ENCODE data around the gene LRRN4.
"Not testable (repeated sequence)": the region's sequence is repeated elsewhere in the genome, so short reads cannot be mapped to it uniquely, and the experiment has no call there.

The LRRN4 gene

GRCh38 chr20:6058684-6059295, 4.9 kb upstream of the LRRN4 start:
- peak; percentile 37 for DNase-seq (ENCODE audit: low read depth)

DNA sequence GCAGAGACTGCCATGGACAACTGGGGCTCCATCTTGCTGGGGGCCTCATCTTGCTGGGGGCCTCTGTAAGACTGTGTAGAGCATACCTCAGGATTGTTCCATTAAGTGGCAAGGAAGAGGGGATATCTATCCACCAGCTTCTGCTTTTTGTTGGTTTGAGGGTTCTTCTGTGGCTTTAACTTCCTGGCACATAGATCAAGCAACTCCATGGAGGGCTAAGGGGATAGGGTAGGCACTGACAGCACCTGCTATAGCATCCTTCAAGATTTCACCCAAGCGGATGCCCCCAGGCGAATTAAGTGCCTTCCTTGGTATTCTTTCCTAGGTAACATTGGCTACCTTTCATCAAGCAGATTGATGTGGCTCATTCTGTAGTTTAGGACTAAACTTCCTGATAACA, 3.8 kb upstream of the LRRN4 start:
- DNase-seq (ENCODE audit: low read depth), result no peak

DNA sequence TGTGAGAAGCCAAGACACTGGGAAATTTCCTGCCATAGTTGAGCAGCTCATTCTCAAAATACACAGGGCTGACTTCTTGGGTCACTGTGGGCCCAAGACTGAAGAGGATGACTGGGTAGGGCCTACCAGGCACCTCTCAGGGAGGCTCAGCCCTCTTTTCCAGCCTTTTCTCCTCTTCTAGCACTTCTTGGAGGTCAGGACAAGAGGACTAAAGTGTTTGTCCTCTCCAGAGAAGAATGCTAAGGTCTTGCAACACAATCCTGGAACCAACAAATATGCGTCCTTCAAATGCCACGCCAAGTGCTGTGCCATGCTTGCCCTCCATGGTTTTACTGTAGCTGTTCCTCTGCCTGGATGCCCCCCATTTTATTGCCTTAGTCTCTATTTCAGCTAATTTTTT, 3.3 kb upstream of the LRRN4 start:
- no peak for DNase-seq (ENCODE audit: low read depth)

DNA sequence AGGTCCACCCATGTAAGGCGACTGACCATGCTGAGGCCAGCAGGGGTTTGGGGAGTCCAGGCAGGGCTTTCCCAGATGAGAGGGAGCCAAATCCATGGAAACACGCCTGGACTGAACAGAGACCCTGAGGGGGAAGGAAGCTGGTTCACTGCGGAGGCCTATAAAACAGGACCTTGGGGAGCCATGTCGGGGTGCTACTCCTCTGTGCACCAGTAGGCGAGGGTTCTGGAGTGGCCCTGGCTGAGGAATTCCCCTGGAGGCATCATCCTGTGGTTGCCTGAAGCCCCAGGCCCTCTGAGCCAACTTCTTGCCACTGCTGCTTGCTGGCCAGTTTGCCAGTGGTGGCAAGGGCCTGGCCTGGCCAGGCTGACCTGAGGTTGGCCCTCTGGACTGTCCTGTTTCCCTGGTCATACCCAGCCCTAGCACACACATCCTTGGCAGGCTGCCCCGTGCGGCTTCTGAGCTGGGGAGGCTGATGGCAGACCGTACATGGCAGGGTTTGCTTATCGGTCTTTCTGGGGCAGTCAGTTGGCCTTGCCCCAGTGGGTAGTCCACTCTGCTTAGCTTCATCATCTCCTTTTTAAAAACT, 2.2 kb upstream of the LRRN4 start:
- DNase-seq (ENCODE audit: low read depth), result no peak

- DNase-seq (ENCODE audit: low read depth), result no peak
Observed at GRCh38 chr20:6055161-6055783, 1.4 kb upstream of the LRRN4 start.

DNA sequence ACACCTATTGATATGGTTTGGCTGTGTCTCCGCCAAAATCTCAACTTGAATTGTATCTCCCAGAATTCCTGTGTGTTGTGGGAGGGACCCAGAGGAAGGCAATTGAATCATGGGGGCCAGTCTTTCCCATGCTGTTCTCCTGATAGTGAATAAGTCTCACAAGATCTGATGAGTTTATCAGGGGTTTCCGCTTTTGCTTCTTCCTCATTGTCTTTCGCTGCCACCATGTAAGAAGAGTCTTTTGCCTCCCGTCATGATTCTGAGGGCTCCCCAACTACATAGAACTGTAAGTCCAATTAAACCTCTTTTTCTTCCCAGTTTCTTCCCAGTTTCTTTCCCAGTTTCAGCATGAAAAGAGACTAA, 810 bp upstream of the LRRN4 start:
- not testable (repeated sequence) for DNase-seq (ENCODE audit: low read depth)

DNA sequence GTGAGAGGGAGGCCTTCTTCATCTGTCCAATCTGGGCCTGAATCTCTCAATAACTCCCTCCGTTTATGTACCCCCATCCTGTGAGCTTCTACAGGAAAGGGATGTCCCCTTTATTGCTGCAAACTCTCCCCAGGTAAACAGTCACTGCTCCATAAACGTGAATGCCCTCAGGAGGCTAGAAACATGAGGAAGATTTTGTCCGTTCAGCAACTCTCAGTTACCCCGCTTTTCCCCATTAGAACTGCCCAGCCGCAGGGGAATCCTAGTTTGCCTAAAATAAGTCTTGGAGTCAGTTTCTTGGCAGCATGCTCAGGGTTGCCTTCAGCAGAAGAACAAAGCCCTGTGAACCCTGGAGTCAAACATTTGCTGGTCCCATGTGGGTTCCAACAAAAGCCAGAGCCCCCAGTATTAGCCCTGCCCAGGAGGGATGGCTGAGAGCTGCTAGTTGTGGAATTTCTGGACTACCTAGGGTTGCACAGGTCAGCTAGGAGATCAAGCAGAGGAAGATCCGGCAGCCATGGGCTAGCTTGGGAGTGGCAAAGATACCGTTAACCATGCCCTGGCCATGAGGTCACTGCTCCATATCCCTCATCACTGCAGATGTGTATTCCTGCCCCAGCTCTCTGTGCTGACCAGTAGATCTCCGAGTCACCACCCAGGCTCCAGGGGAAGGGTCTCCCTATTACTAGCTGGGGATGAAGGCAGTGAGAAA, 640 bp downstream of the LRRN4 start:
- DNase-seq (ENCODE audit: low read depth), result no peak

- DNase-seq (ENCODE audit: low read depth), result peak; percentile 77
Observed at GRCh38 chr20:6051505-6051904, 2.4 kb downstream of the LRRN4 start.

DNA sequence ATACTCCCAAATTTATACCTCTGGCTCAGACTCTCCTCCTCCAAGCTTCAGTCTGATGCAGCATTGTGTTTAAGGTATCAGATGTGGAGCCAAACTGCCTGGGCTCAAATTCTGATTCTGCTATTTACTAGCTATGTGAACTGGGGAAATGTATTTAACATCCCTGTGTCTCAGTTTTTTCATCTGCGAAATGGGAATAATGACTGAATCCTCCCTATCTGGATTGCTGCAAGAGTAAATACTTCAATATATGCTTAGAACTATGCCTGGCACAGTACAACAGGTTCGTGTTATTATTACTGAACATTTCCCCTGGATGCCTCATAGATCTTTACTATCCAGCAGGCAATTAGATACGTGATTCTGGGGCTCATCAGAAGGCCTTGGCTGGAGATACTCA, 5.5 kb downstream of the LRRN4 start:
- DNase-seq (ENCODE audit: low read depth), result no peak

DNA sequence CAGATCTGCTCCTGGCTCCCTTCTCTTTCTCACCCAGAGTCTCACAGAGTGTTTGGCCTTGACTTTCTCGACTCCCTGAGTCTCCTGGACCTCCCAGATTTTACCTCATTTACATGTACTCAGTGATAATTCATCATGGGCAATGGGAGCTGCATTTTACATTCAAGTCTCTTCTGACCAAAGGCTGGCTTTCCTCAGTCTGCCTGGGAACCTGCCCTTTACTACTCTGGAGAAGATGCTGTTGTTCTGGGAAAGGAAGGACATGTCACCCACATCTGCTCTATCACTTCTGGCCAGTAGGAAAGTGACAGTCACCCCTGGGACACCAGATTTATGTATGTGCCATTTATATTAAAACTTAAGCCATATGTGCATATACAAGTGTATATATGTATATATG, 7.4 kb downstream of the LRRN4 start:
- no peak for DNase-seq (ENCODE audit: low read depth)

DNA sequence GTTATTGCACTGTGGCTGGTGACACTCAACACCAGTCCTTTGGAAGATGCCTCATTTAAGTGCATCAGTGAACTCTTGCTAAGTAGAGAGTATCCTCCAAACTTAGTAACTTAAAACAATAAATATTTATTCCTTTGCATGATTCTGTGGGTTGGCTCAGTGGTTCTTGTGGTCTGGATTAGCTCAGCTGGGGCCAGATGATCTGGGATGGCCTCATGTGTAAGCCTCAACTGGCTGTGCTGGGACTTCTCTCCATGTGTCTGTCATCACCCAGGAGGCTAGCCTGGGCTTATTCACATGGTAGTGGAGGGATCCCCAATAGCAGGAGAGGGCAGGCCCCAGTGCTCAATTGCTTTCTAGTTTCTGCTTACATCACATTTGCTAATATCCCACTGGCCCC, 8.3 kb downstream of the LRRN4 start:
- DNase-seq (ENCODE audit: low read depth), result peak; percentile 53

DNA sequence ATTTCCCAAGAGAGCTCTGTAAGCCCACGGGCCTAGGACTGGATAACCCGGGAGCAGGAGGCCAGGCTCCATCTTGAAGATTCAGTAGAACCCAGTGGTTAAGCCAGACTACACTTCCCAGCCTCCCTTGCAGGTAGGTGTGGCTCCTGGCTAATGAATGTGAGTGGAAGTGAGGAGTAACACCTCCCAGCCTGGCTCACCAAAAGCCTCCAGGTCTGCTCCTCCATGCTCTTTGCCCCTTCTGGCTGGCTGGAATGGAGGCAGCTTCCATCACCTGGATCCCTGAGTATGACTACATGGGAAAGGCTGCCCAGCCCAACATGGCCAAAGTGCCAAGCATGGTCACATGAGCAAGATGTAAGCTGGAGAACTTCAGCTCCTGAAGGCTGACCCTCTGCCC, 9.7 kb downstream of the LRRN4 start:
- DNase-seq (ENCODE audit: low read depth), result no peak

- DNase-seq (ENCODE audit: low read depth), result no peak
Observed at GRCh38 chr20:6041808-6042265, 12.0 kb downstream of the LRRN4 start.

- DNase-seq (ENCODE audit: low read depth), result no peak
Observed at GRCh38 chr20:6040958-6041807, 12.7 kb downstream of the LRRN4 start.

GRCh38 chr20:6040540-6040939, 13.3 kb downstream of the LRRN4 start:
- DNase-seq (ENCODE audit: low read depth), result no peak

DNA sequence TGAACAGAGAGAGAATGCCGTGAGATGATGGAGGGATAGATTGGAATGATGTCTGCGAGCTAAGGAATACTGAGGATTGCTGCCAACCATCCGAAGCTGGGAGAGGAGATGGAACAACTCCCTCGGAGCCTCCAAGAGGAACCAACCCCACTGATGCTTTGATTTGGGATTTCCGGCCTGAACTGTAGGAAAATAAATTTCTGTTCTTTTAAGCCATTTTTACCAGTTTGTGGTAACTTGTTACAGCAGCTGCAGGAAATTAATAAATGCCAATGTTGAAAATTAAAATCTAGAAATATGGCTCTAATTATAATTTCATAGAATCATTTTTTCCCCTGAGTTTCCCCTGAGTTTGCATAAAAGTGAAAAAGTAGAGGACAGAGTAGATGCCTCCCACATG, 14.1 kb downstream of the LRRN4 start:
- no peak for DNase-seq (ENCODE audit: low read depth)

DNA sequence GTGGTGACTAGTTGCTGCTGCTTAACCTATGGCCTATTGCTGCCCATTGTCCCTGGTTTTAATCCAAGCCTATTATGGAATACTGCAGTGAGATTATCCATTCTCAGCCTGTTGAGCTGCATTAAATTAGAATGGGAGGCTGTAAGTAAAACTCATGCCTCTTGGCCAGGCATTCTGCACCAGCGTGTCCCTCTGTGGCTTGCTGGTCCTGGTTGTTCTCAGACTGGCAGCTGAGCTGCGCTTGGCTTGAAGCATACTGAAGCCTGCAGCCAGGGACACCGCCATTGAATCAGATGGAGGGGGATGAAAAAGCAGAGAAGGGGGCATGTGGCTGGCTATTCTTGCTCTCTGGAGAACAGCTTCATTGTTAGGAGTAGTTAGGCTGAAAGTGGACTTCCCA, 15.6 kb downstream of the LRRN4 start:
- no peak for DNase-seq (ENCODE audit: low read depth)

DNA sequence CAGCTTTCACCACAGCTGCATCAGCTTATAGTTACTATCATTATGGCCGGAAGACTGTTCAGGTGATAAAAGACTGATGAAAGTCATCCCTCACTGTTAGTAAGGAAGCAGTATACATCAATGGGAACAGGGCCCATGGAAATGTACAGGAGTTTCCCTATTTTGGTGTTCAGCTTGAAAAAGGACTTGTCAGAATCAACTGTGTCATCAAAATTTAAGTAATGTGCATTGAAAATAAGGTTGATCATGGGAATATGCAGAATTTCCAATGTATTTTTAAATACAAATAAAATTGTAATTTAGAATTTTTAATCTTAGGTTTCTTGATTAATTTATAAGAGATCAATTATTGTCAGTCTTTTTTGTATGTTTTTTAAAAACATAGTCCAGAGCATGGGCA, 16.8 kb downstream of the LRRN4 start:
- no peak for DNase-seq (ENCODE audit: low read depth)

- no peak for DNase-seq (ENCODE audit: low read depth)
Observed at GRCh38 chr20:6036213-6036612, 17.6 kb downstream of the LRRN4 start.

- DNase-seq (ENCODE audit: low read depth), result peak; percentile 62
Observed at GRCh38 chr20:6034134-6034969, 19.5 kb downstream of the LRRN4 start.

GRCh38 chr20:6032907-6033306, 21.0 kb downstream of the LRRN4 start:
- not testable (repeated sequence) for DNase-seq (ENCODE audit: low read depth)

Data from iris pigment epithelial cell (primary cell).